NCI-H748 (cell line): ENCODE data around the gene FHIT.
"Not testable (repeated sequence)": the region's sequence is repeated elsewhere in the genome, so short reads cannot be mapped to it uniquely, and the experiment has no call there.

ENCODE experiments used
- DNase-seq: peaks from one replicate; lab custom pipeline; 2025; ENCODE audit not compliant: unreplicated experiment; lab: John Stamatoyannopoulos, UW

Gene FHIT

DNA sequence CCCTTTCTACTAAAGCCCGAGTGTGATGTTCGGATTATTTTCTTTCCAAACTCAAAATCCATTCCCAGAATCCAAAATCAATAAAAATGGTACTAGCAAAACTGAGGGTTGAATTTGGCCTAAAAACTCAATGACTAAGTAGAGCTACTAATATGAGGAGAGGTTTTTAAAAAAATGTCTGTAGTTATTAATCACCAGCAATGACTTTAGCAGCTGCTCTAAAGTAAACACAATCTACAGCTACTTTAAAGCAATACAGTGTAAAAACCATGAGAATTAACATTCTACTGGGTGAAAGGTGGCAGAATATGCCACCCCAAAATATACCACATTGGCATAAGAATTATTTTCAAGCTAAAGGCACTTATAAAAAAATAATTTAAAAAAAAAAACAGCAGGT lies 23.5 kb downstream of the FHIT start:
- no peak for DNase-seq

DNA sequence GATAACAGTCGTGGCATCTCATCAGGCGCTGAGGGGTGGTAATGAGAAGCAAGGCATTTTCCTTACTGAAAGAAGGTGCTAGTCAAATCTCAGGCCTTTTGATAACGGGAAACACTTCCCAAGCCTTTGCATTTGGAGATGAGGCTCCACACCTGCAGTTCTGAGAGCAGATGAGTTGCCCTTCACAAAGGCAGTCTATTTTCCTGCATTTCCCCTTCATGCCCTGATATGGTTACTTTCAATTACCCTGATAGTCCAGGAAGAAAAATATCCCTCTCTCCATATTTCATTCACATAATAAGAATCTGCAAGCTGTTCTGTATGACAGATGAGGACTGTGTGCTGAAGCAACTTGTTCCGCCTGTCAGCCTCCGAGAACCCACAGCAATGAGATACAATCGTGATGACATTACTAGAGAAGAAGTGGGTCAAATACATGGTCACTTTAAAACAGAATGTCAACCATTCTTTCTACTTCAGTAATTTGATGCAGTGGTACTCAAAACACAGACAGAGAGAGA lies 25.0 kb downstream of the FHIT start:
- DNase-seq, result no peak

- no peak for DNase-seq
These were observed 26.4 kb downstream of the FHIT start for GRCh38 chr3:61224823-61225222.

- DNase-seq, result no peak
These were observed 27.8 kb downstream of the FHIT start for GRCh38 chr3:61223451-61223850.

- no peak for DNase-seq
These were observed 28.8 kb downstream of the FHIT start for GRCh38 chr3:61222467-61222866.

- no peak for DNase-seq
These were observed 29.4 kb downstream of the FHIT start for GRCh38 chr3:61221759-61222362.

- DNase-seq, result no peak
These were observed 32.7 kb downstream of the FHIT start for GRCh38 chr3:61218504-61218903.

GRCh38 chr3:61216171-61216570 lies 35.1 kb downstream of the FHIT start:
- DNase-seq, result not testable (repeated sequence)

GRCh38 chr3:61202086-61202485 lies 49.2 kb downstream of the FHIT start:
- no peak for DNase-seq

- DNase-seq, result no peak
These were observed 50.2 kb downstream of the FHIT start for GRCh38 chr3:61201071-61201470.

DNA sequence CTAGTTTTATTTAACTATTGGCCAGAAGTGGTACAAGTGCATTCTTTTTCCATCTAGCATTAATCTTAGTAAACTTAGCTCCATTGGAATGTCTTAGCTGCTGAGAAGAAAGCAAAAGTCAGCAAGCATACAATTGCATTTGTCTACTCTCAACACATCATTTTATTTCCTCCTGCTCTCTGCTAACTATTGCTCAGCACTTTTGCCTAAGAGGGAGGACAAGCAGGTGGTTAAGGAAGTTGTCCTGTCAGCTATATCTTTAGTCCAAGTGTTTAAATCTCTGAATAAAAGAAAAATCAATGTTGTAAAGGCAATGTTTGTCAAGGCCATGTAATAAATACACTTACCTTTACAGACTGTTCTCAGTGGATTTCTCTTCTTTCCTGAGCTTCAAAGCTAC lies 51.0 kb downstream of the FHIT start:
- DNase-seq, result no peak

DNA sequence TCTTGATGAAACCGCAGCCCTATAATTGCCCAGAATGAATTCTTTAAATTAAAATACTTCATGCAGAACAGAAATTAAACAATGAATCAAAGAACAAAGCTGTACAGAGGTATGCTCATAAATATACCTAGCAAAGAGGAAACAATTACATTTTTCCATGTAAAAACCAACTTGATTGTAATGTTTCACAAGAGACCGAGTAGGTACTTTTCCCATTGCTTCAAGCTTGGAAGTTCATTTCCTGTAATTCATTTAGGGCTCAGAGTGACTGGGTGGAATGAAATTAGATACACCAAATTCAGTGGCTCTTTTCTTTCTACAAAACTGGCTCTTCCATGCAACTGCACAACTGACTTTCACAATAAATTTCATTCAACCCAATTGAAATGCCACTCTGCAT lies 51.4 kb downstream of the FHIT start:
- DNase-seq, result no peak

GRCh38 chr3:61194892-61195538 lies 56.2 kb downstream of the FHIT start:
- DNase-seq, result no peak

GRCh38 chr3:61192222-61192621 lies 59.0 kb downstream of the FHIT start:
- DNase-seq, result no peak

- DNase-seq, result not testable (repeated sequence)
These were observed 61.0 kb downstream of the FHIT start for GRCh38 chr3:61190205-61190604.

GRCh38 chr3:61186030-61186429 lies 65.2 kb downstream of the FHIT start:
- no peak for DNase-seq

GRCh38 chr3:61184956-61185355 lies 66.3 kb downstream of the FHIT start:
- DNase-seq, result no peak

- DNase-seq, result no peak
These were observed 68.6 kb downstream of the FHIT start for GRCh38 chr3:61182662-61183061.

DNA sequence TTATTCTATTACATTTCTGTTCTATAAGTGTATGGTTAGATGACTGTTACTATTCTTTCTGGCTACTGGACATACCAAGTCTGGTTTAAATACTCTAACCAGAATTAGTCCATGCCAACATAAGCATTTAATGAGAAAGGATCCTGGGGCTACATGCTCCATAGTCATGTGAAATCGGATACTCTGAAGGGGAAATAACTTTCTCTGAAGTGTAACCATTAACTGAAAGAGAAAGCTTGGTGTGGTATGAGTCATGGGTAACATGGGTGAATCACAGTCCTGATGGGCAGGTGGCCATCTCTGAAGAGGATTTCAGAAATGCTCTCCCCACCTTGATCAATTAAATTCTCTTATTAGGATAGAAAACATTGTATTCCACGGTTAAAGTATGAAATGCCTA lies 69.4 kb downstream of the FHIT start:
- DNase-seq, result peak; percentile 16

DNA sequence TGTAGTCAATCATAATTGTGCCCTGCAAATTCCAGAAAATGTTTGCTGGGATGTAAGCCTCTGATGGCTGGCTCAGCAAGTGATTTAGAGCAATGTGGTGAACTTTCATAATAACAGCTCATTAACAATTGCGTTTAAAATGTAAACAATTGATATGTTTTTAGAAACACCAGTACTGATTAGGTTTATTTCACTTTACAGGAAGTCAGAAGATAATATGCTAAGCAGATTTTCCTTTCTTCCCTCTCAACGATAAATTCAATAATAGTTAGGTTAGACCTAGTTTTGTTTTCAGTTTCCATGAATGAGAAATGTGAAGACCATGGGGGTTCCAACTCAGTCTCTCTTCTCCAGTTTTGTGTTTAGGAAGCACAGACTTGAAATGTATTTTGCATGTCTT lies 71.0 kb downstream of the FHIT start:
- DNase-seq, result no peak

DNA sequence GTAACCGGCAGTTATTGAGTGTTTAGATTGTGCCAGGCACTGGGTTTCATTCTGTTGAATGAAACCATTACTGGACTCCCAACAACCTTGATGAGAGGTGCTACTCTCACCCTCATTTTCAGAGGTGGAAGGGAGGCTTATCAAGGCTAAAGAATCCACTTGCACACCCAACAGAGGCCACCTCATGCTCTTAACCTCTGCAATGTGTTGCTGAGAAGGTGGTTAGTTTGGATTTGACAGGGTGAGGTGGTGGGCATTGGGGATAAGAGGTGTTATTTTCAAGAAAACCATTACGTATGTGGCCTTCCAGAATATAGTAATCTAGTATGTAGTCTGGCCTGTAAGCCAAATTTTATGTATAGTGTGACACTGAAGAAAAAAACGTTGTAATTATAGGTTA lies 73.1 kb downstream of the FHIT start:
- DNase-seq, result no peak

DNA sequence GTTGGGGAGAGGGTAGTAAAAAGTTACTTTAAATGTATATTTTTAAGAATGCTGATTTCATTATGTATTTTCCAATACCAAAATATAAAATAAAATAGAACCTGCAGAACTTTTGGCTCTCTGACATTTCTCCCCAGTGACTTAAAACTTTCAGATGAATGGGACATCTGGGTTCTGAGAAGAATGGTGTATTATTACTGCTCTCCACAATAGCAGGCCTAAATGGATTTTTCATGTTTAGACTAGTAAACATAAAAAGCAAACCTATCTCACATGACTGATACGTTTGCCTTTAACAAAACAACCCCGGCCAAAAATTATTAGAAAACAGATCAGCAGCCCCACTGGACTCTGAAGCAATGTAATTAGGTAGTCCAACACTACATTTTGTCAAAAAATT lies 73.8 kb downstream of the FHIT start:
- DNase-seq, result no peak

DNA sequence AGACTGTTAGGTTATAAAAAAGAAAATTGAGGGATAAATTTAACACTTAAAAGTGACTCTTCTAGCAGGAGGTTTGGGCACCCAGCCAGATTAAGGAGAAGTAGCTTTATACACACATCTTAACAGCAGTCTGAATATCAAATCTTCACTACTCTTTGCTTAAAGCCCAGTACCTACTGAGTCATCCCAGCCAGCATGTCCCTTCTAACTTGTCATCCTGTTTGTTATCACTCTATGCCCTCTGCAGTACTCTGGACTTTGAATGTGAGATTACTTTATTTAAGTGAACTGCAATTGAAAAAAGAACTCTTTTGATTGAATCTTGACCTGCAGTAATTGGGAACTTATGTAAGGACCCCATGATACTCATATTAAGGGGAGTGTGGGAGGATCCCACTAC lies 77.6 kb downstream of the FHIT start:
- no peak for DNase-seq
